ENCODE results near the gene NAA50. TPM values are rescaled to one million over a fixed set of nuclear protein-coding genes. Genes with fewer than 3 reads are reported as not detected.
A peak's percentile ranks its signal among the peaks of the same experiment; 100 is the strongest.

The NAA50 gene
- total and polyA plus RNA-seq, 3 donors from 2014 or later: 100.0 to 174 (median 139) TPM

DNA sequence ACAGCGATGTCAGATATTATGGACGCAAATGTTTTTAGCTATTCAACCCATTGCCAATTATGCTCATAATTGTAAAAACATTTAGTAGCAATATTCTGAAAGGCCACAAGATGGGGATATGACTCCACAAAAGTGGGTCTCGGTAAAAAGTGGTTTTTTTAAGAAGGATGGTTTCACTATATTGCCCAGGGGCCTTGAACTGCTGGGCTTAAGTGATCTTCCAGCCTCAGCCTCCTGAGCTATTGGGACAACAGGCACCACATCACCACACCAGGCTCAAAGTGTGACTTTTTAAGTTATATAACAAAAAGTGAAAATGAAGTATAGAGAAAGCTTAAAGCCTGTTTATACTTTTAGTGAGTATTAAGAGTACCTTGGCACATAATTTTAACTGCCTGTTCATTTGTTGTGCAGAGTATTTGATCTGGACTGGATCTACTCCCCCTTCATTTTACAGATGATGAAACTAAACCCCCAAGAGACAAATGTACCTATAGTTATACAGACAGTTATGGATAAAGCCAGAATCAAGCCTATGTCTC, 9.4 kb downstream of the NAA50 start:
- 17 to 61% methylated on average over 3 of the region's 3 CpGs for WGBS, 2 donors
- Histone ChIP-seq H3K4me3 (no peak overlapping the region), H3K27me3 (no peaks in the 10 kb centered on the region), H3K27ac (peak overlapping the region; percentile 9 to 32), H3K4me1 (peaks cover 17% of the 10 kb centered on the region), H3K9me3 (no peaks in the 10 kb centered on the region), H3K36me3 (ENCODE audit: low read depth, missing control alignments) (no peaks in the 10 kb centered on the region)
- no peak for DNase-seq
- intact Hi-C loops (cut with DNase I; ENCODE audit: low total_unique reads): no loop called here
- TF ChIP-seq POLR2A (IDR thresholded peaks at IDR 0.05): no peak
- TF ChIP-seq, protein P1, sequence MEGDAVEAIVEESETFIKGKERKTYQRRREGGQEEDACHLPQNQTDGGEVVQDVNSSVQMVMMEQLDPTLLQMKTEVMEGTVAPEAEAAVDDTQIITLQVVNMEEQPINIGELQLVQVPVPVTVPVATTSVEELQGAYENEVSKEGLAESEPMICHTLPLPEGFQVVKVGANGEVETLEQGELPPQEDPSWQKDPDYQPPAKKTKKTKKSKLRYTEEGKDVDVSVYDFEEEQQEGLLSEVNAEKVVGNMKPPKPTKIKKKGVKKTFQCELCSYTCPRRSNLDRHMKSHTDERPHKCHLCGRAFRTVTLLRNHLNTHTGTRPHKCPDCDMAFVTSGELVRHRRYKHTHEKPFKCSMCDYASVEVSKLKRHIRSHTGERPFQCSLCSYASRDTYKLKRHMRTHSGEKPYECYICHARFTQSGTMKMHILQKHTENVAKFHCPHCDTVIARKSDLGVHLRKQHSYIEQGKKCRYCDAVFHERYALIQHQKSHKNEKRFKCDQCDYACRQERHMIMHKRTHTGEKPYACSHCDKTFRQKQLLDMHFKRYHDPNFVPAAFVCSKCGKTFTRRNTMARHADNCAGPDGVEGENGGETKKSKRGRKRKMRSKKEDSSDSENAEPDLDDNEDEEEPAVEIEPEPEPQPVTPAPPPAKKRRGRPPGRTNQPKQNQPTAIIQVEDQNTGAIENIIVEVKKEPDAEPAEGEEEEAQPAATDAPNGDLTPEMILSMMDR (IDR thresholded peaks at IDR 0.05): peak; percentile 45 to 70 (median 58)

DNA sequence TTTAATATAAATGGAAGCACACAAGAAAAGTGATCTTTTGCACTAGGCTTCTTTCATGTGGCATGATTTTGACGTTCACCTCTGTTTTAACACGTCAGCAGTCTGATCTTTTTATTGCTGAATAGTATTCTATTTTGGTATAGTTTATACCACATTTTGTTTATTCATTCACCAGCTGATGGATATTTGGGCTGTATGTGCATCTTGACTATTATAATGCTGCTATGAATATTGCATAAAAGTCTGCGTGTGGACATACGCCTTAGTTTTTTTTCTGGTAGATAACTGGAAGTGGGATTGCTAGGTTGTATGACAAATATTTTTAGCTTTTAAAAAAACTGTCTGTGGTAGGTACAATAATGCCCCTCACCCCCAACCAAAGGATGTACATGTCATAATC, 14.4 kb downstream of the NAA50 start:
- no peaks in the 10 kb centered on the region for H3K36me3 ChIP-seq (ENCODE audit: low read depth, missing control alignments)
- WGBS, 2 donors: 90 to 91% methylated on average over 4 of the region's 4 CpGs
- intact Hi-C loops (cut with DNase I; ENCODE audit: low total_unique reads): no loop called here
- TF ChIP-seq, protein P1 (IDR thresholded peaks at IDR 0.05): no peak
- TF ChIP-seq POLR2A (IDR thresholded peaks at IDR 0.05): no peak
- no peaks in the 10 kb centered on the region for H3K9me3 ChIP-seq
- no peaks in the 10 kb centered on the region for H3K27me3 ChIP-seq
- peaks cover under 1% of the 10 kb centered on the region for H3K4me1 ChIP-seq
- no peak overlapping the region for H3K4me3 ChIP-seq
- no peak overlapping the region for H3K27ac ChIP-seq
- DNase-seq: no peak

DNA sequence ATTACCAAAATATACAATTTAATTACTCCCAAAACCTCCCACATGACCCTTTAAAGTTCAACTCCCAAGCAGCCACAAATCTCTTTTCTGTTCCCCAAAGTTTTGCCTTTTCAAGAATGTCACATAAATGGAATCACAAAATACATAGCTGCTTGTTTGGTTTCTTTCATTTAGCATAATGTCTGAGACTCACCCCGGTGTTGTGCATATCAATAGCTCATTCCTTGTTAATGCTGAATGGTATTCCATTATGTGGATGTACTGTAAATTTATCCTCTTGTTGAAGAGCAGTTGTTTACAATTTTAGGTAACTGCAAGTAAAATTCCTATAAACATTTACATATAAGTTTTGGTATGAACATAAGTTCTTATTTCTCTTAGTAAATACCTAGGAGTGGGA, 15.5 kb downstream of the NAA50 start:
- TF ChIP-seq POLR2A (IDR thresholded peaks at IDR 0.05): no peak
- TF ChIP-seq, protein P1 (IDR thresholded peaks at IDR 0.05): no peak
- no peak overlapping the region for H3K27ac ChIP-seq
- H3K27me3 ChIP-seq: no peaks in the 10 kb centered on the region
- no peak overlapping the region for H3K4me3 ChIP-seq
- H3K36me3 ChIP-seq (ENCODE audit: low read depth, missing control alignments): no peaks in the 10 kb centered on the region
- H3K4me1 ChIP-seq: no peaks in the 10 kb centered on the region
- H3K9me3 ChIP-seq: no peaks in the 10 kb centered on the region
- WGBS, 2 donors: 82 to 87% methylated on average over 1 of the region's 1 CpG
- intact Hi-C loops (cut with DNase I; ENCODE audit: low total_unique reads): no loop called here
- no peak for DNase-seq

DNA sequence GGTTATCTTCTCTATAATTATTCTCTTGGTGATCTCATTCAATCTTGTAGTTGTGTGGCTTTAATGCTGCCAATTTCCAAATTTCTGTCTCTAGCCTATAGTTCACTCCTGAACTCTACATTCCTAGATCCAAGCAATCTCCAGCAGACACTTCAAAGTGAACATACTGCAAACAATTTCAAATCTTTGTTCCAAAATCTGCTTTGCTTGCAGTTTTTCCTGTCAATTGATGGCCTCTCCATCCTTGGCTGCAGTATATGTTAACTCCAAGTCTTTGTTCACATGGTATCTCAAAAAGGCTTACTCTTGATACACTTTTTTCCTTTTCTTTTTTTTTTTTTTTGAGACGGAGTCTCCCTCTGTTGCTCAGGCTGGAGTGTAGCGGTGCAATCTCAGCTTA, 17.4 kb downstream of the NAA50 start:
- Histone ChIP-seq H3K36me3 (ENCODE audit: low read depth, missing control alignments) (no peaks in the 10 kb centered on the region), H3K9me3 (no peaks in the 10 kb centered on the region), H3K4me3 (no peak overlapping the region), H3K27me3 (no peaks in the 10 kb centered on the region), H3K4me1 (no peaks in the 10 kb centered on the region), H3K27ac (no peak overlapping the region)
- WGBS, 2 donors: 92 to 100% methylated on average over 2 of the region's 2 CpGs
- no peak for DNase-seq
- TF ChIP-seq, protein P1 (IDR thresholded peaks at IDR 0.05): no peak
- no peak for TF ChIP-seq POLR2A (IDR thresholded peaks at IDR 0.05)
- intact Hi-C loops (cut with DNase I; ENCODE audit: low total_unique reads): no loop called here

DNA sequence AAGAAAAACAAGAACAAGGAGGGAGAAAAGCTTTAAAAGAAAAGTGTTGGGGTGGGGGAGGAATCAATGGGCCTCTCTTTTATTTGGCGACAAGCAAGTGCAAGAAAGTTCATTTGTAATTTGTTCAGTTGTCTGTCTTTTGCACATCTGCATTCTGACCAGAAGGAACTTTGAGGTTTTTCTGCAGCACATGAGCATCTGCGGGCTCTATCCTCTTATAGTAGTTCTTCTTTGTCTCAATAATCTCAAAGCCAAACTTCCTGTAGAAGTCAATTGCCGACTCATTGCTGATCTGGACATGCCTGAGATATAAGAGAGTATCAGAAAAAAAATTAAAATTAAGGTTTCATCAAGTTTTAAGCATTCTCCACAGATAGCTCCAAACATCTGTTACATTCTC, 24.4 kb downstream of the NAA50 start:
- intact Hi-C loops (cut with DNase I; ENCODE audit: low total_unique reads): no loop called here
- TF ChIP-seq, protein P1 (IDR thresholded peaks at IDR 0.05): no peak
- no peak for TF ChIP-seq POLR2A (IDR thresholded peaks at IDR 0.05)
- H3K4me3 ChIP-seq: no peak overlapping the region

More for the DNA sequence above, 24.4 kb downstream of the NAA50 start:
- H3K9me3 ChIP-seq: no peaks in the 10 kb centered on the region
- no peak for DNase-seq
- H3K27me3 ChIP-seq: no peaks in the 10 kb centered on the region
- H3K27ac ChIP-seq: no peak overlapping the region
- H3K4me1 ChIP-seq: peaks cover 3% of the 10 kb centered on the region
- H3K36me3 ChIP-seq (ENCODE audit: low read depth, missing control alignments): no peaks in the 10 kb centered on the region
- 77 to 78% methylated on average over 3 of the region's 3 CpGs for WGBS, 2 donors
